GM19035 (cell line): ENCODE measurements around the gene F8A3.
"Not testable (repeated sequence)": the region's sequence is repeated elsewhere in the genome, so short reads cannot be mapped to it uniquely, and the experiment has no call there.

Experiments used
- ATAC-seq: cut with Tn5 transposase; IDR thresholded peaks from one replicate; pipeline ENCODE4 v1.9.1; 2021; ENCODE audit not compliant: unreplicated experiment

F8A3 gene

GRCh38 chrX:155458471-155458870 lies at the start of gene F8A3:
TSS of gene F8A3 (minus strand) at chrX:155458620. CDS start at chrX:155458600, 20 bp downstream.
- peak; percentile 78 for ATAC-seq

DNA sequence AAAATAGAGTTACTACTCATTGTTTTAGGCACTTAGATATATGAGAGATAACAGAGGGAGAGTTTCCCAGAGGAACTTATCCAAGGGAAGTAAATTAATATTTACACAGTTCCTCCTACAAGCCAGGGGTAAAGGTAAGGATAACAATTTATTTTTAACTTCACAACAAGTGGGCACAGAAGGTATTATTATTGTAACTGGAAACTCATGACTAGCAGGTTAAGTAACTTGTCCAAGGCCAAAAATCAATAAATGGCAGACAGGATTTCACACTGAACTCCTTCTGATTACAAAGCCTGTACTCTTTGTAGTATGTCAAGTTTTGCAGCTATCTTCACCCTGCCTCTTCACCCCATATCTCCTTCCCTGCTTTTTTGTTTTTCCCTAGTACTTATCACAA lies 46.9 kb upstream of the F8A3 start:
- no peak for ATAC-seq

- ATAC-seq: not testable (repeated sequence)
Observed at GRCh38 chrX:155495134-155495533, 36.7 kb upstream of the F8A3 start.

DNA sequence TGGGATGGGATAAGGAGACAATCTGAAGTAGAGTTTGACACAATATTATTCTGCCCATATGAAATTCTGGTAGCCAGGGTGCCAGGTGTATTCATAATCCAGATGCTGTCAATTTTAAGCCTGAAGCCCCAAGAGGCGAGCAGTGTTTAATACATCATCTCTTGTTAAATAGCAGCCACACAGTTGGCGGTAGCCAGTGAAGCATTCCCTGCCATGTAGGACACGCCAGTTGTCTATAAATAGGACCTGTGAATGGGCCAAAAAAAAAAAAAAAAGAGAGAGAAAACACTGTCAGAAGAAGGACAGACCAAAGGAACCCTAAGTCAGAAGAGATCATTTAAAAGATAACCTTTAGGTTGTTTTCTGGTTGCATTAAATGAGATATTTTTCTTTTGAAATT lies 33.0 kb upstream of the F8A3 start:
- not testable (repeated sequence) for ATAC-seq

- ATAC-seq: not testable (repeated sequence)
Observed at GRCh38 chrX:155477136-155477535, 18.7 kb upstream of the F8A3 start.

DNA sequence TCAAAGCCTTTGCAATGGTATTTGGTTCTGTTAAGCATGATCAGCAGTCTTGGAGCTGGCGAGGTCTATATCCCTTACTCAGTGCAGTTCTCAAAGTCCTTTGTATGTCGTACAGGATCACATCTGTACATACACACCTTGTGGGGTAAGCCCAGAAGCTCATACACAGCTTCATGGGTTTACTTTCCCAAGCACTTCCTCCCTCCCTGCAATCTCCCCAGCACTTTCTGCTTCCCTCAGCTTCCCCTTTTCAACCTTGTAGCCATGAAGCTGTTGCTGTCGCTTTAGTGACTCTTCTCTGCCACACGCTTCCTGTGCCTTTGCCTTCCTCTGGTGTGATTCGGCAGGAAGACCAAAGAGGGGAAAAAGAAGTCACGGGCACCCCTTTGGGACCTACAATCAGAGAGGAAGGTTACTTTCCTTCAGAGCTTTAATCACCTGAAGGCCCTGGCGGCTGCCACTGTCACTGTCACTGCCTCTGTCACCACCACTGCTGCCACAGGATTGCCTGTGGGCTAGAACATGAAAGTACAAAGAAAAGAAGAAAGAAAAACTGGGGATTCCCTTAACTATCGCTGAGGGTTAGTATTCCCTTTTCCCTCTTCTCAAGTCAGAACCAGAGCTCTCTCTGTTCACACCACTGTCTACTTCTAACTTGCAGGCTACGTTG lies 8.0 kb upstream of the F8A3 start:
- peak; percentile 68 for ATAC-seq

GRCh38 chrX:155460501-155460900 lies 2.1 kb upstream of the F8A3 start:
- not testable (repeated sequence) for ATAC-seq

DNA sequence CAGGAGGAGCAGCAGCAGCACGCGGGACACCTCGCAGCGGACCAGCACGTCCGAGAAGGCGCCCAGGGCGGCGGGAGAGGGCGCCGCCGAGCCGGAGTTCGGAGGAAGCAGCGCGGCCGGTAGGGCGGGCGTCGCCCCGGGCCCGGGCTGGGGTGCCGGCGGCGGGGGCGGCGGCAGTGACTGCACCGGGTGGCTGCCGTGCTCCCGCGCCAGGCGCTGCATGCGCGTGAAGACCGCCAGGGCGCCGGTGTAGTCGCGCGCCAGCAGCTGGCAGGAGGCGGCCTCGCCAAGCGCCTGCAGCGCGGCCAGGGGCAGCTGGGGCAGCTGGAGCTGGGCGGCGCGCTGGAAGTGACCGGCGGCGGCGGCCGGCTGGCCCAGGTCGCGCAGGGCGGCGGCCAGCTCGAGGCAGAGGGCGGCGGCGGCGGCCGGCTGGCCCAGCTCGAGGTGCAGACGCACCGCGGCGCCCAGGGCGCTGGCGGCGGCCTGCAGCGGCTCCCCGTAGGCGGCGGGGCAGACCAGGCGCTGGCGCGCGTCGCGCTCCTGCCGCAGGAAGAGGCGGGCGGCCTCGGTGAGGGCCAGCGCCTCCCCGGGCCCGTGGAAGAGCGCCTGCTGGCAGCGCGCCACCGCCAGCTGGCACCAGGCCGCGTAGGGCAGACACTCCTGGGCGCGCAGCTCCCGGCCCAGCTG lies 516 bp downstream of the F8A3 start:
- peak; percentile 49 for ATAC-seq

GRCh38 chrX:155441097-155441496 lies 17.3 kb downstream of the F8A3 start:
- ATAC-seq: no peak

- ATAC-seq: no peak
Observed at GRCh38 chrX:155435744-155436112, 22.7 kb downstream of the F8A3 start.

DNA sequence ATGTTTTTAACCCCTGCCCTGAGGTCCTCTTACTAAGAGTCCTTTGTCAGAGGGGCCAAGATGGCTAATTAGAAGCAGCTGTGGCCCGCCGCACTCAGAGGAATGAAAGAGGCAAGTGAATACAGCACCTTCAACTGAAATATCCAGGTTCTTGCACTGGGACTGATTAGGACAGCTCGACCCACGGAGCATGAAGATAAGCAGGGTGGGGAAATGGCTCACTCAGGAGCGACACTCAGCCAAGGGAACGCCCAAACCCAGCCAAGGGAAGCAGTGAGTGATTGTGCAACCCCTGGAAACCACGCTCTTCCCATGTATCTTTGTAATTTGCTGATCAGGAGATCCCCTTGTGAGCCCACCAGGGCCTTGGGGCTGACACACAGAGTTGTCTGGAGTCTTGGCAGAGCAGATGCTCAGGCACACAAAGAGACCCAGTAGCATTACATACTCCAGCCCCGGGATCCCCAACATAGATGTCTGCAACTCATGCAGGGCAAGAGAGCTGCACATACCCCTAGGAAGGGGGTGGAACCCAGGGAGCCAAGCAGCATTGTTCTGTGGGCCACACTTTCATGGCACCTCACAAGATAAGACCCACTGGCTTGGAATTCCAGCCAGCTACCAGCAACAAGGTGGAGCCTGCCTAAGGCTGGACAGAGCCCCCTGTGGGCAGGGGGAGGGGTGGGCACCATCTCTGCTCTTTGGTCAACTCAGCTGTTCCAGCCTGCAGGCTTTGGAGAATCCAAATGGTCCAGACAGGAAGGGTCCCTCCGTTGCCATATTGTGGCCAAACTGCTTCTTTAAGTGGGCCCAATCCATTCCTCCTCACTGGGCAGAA lies 23.3 kb downstream of the F8A3 start:
- ATAC-seq: no peak

DNA sequence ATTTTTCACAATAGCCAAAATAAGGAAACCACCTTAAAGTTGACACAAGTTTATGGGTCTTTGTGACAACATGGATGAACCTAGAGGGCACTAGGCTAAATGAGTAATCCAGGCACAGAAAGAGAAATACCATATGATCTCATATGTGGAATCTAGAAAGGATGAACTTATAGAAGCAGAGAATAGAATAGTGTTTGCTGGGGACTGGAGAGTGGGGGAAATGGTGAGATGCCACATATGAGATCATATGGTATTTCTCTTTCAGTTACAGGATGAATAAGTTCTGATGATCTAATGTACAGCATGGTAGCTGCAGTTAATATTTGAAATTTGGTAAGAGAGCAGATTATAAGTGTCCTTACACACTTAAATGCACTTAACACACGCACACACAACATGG lies 40.7 kb downstream of the F8A3 start:
- no peak for ATAC-seq
